Brain microvascular endothelial cell (primary cell): Measurements from ENCODE around the gene INPP5J.
"Not testable (repeated sequence)": the region's sequence is repeated elsewhere in the genome, so short reads cannot be mapped to it uniquely, and the experiment has no call there.

Experiments used
- DNase-seq: peaks from one replicate; pipeline ENCODE4 v3.0.0-alpha.2; 2020
- H3K27ac ChIP-seq: fragments of 250-450 bp; sonication (Bioruptor Pico); 2 replicates; pipeline ENCODE4 v1.5.1; 2020; ENCODE audit warnings: mild to moderate bottlenecking, moderate library complexity
- H3K27me3 ChIP-seq: fragments of 250-450 bp; sonication (Bioruptor Pico); replicated peaks from 2 replicates; pipeline ENCODE4 v1.5.1; 2020; ENCODE audit warnings: mild to moderate bottlenecking
- H3K36me3 ChIP-seq: fragments of 250-450 bp; sonication (Bioruptor Pico); replicated peaks from 2 replicates; pipeline ENCODE4 v1.5.1; 2020; ENCODE audit warnings: mild to moderate bottlenecking
- H3K4me3 ChIP-seq: 2 replicates; pipeline ENCODE4 v1.5.1; 2011; ENCODE audit warnings: low read depth, mild to moderate bottlenecking, control low read depth, low read length, moderate library complexity
- CTCF ChIP-seq: IDR thresholded peaks from 2 replicates; pipeline ENCODE4 v1.5.1; 2011; ENCODE audit warnings: low read depth, mild to moderate bottlenecking, moderate library complexity, low read length, control low read depth, inconsistent platforms; ENCODE audit errors: missing control alignments
- in situ Hi-C: cut with HindIII; loops from 2 replicates; pipeline ENCODE4 v1.10.0; 2017; ENCODE audit warnings: low sequenced_read_pairs, low pct_ligation_motif_present

The INPP5J gene

GRCh38 chr22:31170971-31171370, 48.2 kb downstream of the INPP5J start:
- no peak for TF ChIP-seq CTCF
- Histone ChIP-seq H3K36me3 (peaks cover 7% of the 10 kb centered on the region), H3K27me3 (no peaks in the 10 kb centered on the region), H3K4me3 (no peak overlapping the region), H3K27ac (no peak overlapping the region)
- no peak for DNase-seq
- in situ Hi-C loops, result no loop called here

- in situ Hi-C loops, H3K27ac ChIP-seq, H3K27me3 ChIP-seq, H3K4me3 ChIP-seq, H3K36me3 ChIP-seq, DNase-seq: not testable (repeated sequence)
Measured at GRCh38 chr22:31171734-31172133, 49.0 kb downstream of the INPP5J start.

- DNase-seq, result peak; percentile 69
- Histone ChIP-seq H3K27ac (peak overlapping the region; percentile 72), H3K27me3 (no peaks in the 10 kb centered on the region), H3K36me3 (no peaks in the 10 kb centered on the region), H3K4me3 (no peak overlapping the region)
- in situ Hi-C loops, result no loop called here
- TF ChIP-seq CTCF, result no peak
Measured at GRCh38 chr22:31173386-31174145, 50.8 kb downstream of the INPP5J start.

- no peaks in the 10 kb centered on the region for H3K36me3 ChIP-seq
- no peak for TF ChIP-seq CTCF
- in situ Hi-C loops, result no loop called here
- H3K27ac ChIP-seq, result peak overlapping the region; percentile 17
- DNase-seq, result no peak
- no peaks in the 10 kb centered on the region for H3K27me3 ChIP-seq
- no peak overlapping the region for H3K4me3 ChIP-seq
Measured at GRCh38 chr22:31176923-31177322, 54.2 kb downstream of the INPP5J start.

- in situ Hi-C loops, result no loop called here
- H3K27me3 ChIP-seq, result no peaks in the 10 kb centered on the region
- H3K36me3 ChIP-seq, result no peaks in the 10 kb centered on the region
- H3K4me3 ChIP-seq, result no peak overlapping the region
- H3K27ac ChIP-seq, result peak overlapping the region; percentile 33
- TF ChIP-seq CTCF, result no peak
- DNase-seq, result peak; percentile 76
Measured at GRCh38 chr22:31177420-31178162, 54.8 kb downstream of the INPP5J start.

- no peaks in the 10 kb centered on the region for H3K27me3 ChIP-seq
- in situ Hi-C loops, result no loop called here
- H3K4me3 ChIP-seq, result no peak overlapping the region
- DNase-seq, result no peak
- H3K27ac ChIP-seq, result no peak overlapping the region
- no peak for TF ChIP-seq CTCF
- peaks cover 2% of the 10 kb centered on the region for H3K36me3 ChIP-seq
Measured at GRCh38 chr22:31178859-31179258, 56.1 kb downstream of the INPP5J start.
